ENCODE results near the gene GPX5.

- TF ChIP-seq, protein P1, sequence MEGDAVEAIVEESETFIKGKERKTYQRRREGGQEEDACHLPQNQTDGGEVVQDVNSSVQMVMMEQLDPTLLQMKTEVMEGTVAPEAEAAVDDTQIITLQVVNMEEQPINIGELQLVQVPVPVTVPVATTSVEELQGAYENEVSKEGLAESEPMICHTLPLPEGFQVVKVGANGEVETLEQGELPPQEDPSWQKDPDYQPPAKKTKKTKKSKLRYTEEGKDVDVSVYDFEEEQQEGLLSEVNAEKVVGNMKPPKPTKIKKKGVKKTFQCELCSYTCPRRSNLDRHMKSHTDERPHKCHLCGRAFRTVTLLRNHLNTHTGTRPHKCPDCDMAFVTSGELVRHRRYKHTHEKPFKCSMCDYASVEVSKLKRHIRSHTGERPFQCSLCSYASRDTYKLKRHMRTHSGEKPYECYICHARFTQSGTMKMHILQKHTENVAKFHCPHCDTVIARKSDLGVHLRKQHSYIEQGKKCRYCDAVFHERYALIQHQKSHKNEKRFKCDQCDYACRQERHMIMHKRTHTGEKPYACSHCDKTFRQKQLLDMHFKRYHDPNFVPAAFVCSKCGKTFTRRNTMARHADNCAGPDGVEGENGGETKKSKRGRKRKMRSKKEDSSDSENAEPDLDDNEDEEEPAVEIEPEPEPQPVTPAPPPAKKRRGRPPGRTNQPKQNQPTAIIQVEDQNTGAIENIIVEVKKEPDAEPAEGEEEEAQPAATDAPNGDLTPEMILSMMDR (IDR thresholded peaks at IDR 0.05 in 4 of 5, conservative IDR thresholded peaks at IDR 0.05 in 1 of 5), result no peak
- TF ChIP-seq POLR2A (IDR thresholded peaks at IDR 0.05), result no peak
Measured at GRCh38 chr6:28523241-28523622, 2.4 kb upstream of the GPX5 start.
